NCI-H748 (cell line): ENCODE measurements around the gene HPF1.
A peak's percentile ranks its signal among the peaks of the same experiment; 100 is the strongest.
"Not testable (repeated sequence)": the region's sequence is repeated elsewhere in the genome, so short reads cannot be mapped to it uniquely, and the experiment has no call there.

Experiments
- DNase-seq: peaks from one replicate; lab custom pipeline; 2025; ENCODE audit not compliant: unreplicated experiment; lab: John Stamatoyannopoulos, UW

HPF1 gene

GRCh38 chr4:169741569-169741968 lies 16.2 kb downstream of the HPF1 start:
- DNase-seq, result no peak

- not testable (repeated sequence) for DNase-seq
Measured at GRCh38 chr4:169738604-169739003, 19.1 kb downstream of the HPF1 start.

- DNase-seq, result no peak
Measured at GRCh38 chr4:169730564-169730963, 27.2 kb downstream of the HPF1 start.

- DNase-seq, result no peak
Measured at GRCh38 chr4:169727616-169728015, 30.1 kb downstream of the HPF1 start.

- DNase-seq, result no peak
Measured at GRCh38 chr4:169724260-169724659, 33.5 kb downstream of the HPF1 start.

GRCh38 chr4:169723207-169723965 lies 34.4 kb downstream of the HPF1 start:
- DNase-seq, result peak; percentile 32

- DNase-seq, result no peak
Measured at GRCh38 chr4:169720529-169720928, 37.2 kb downstream of the HPF1 start.

- no peak for DNase-seq
Measured at GRCh38 chr4:169716677-169717076, 41.1 kb downstream of the HPF1 start.

GRCh38 chr4:169715826-169716225 lies 41.9 kb downstream of the HPF1 start:
- no peak for DNase-seq

GRCh38 chr4:169707958-169708643 lies 49.6 kb downstream of the HPF1 start:
- DNase-seq, result no peak

- no peak for DNase-seq
Measured at GRCh38 chr4:169698331-169698730, 59.4 kb downstream of the HPF1 start.

GRCh38 chr4:169690787-169691186 lies 67.0 kb downstream of the HPF1 start:
- DNase-seq, result no peak

GRCh38 chr4:169689681-169690080 lies 68.1 kb downstream of the HPF1 start:
- DNase-seq, result no peak

GRCh38 chr4:169682372-169683047 lies 75.2 kb downstream of the HPF1 start:
- no peak for DNase-seq
